Measurements from ENCODE around the gene FAM118A. TPM values are rescaled to one million over a fixed set of nuclear protein-coding genes. Genes with fewer than 3 reads are reported as not detected.

The FAM118A gene
- total and polyA plus RNA-seq, 2 of the 8 experiments (the other 6 are each of a cell fraction or from before 2014, with no cell fraction given), result 8.5 to 18.6 TPM

DNA sequence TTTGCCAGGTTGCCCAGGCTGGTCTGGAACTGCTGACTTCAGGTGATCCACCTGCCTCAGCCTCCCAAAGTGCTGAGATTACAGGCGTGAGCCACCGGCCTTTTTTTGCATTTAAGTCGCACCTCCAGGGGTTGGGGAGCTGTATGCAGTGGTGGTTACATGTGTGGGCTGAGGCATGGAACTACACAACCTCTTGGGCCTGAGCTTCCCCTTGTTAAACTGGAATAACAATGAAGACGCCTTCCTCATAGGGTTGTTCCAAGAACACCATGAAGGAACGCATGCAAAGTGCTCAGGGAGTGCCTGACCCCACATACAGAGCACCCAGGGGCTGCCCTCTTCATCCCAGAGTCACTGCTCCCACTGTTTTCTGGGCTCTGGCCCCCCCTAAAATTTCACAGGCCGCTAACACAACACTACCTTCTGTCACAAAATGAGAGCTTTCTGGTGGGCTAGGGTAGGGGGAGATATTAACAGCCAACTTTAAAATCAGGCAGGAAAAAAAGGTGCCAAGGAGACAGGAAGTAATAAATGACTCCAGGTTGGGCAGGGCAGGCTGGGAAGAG is 1.3 kb upstream of the FAM118A start:
- H3K56ac ChIP-seq (replicated peaks; ENCODE audit: insufficient read length, low read depth, low read length), result no peak overlapping the region
- H3K79me1 ChIP-seq (ENCODE audit: low read depth, low read length), result peaks cover 4% of the 10 kb centered on the region; the same call in 1 of the 2 replicates
- ChIA-PET POLR2A (ENCODE audit: partially characterized antibody) (interaction anchor here (0.6 to 2.5 kb wide), 6 partner anchors 8 to 82 kb away, joined by 3 to 13 read pairs (median 4); no protein-coding TSS in a partner anchor), CTCF (ENCODE audit: partially characterized antibody) (interaction anchor here (0.9 to 3.3 kb wide), 2 partner anchors 10 to 40 kb away, joined by 3 to 14 read pairs; no protein-coding TSS in a partner anchor)
- 78% methylated on average over 6 of the region's 6 CpGs; no CpG with 5 or more reads in 1 of the 2 experiments for WGBS, 2 experiments (ENCODE audit: extremely low coverage in 1 of 2, insufficient coverage in 1 of 2, insufficient read length in 1 of 2, insufficient replicate concordance in 2 of 2, low coverage in 1 of 2, low lambda C conversion rate in 2 of 2, missing lambda C conversion rate in 1 of 2)
- H2BK20ac ChIP-seq (ENCODE audit: low read length), result no peak overlapping the region
- peak overlapping the region; percentile 81; the same call in 1 of the 2 replicates for H2BK12ac ChIP-seq (ENCODE audit: low read depth, low read length)
- TF ChIP-seq EZH2 (IDR thresholded peaks at IDR 0.05; ENCODE audit: low read depth, low read length, severe bottlenecking) (peak; percentile 32), NRF1 (IDR thresholded peaks at IDR 0.05; ENCODE audit: low read depth, low read length) (no peak)
- H2AFZ ChIP-seq (ENCODE audit: low read length), result peak overlapping the region; percentile 93; the same call in 1 of the 2 replicates
- no peak overlapping the region for H2BK120ac ChIP-seq (replicated peaks; ENCODE audit: low read depth, low read length)
- H3K4me2 ChIP-seq (ENCODE audit: insufficient read depth in 1 of 2, low read depth in 2 of 2, low read length in 2 of 2), result peak overlapping the region; percentile 67 to 93
- H2AK5ac ChIP-seq (ENCODE audit: low read depth, low read length), result no peak overlapping the region
- peak overlapping the region; percentile 61 for H4K91ac ChIP-seq (replicated peaks; ENCODE audit: insufficient read length, low read length)
- peak overlapping the region; percentile 62; the same call in 1 of the 2 replicates for H3K18ac ChIP-seq (ENCODE audit: extremely low read depth, low read length)
- no peak overlapping the region for H3K9ac ChIP-seq (replicated peaks in 1 of 4; ENCODE audit: extremely low read depth in 1 of 4, low read depth in 3 of 4, low read length in 3 of 4)
- FAIRE-seq (no peak), DNase-seq (ENCODE audit: low read depth in 1 of 2, low spot score in 2 of 2) (no peak)
- peak overlapping the region; percentile 93; the same call in 1 of the 2 replicates for H2BK15ac ChIP-seq (ENCODE audit: low read length)
- peaks cover 0 to 20% of the 10 kb centered on the region in 2 experiments; a peak in 1 of 4 replicates for H3K79me2 ChIP-seq (ENCODE audit: control insufficient read depth in 1 of 2, insufficient read depth in 2 of 2, low read length in 2 of 2)
- no peak overlapping the region for H3K14ac ChIP-seq (ENCODE audit: insufficient read length)
- H3K4me3 ChIP-seq (ENCODE audit: extremely low read depth in 1 of 4, insufficient read depth in 2 of 4, low read depth in 3 of 4, low read length in 4 of 4), result peak overlapping the region in 1 of 4 experiments; percentile 88; a peak in 1 of 8 replicates
- H3K27ac ChIP-seq (ENCODE audit: low read depth, low read length), result no peak overlapping the region
- peak overlapping the region; percentile 88; the same call in 1 of the 2 replicates for H2BK5ac ChIP-seq (ENCODE audit: low read depth, low read length)
- peaks cover 0 to 4% (median 0%) of the 10 kb centered on the region in 4 experiments; a peak in 2 of 7 replicates for H3K27me3 ChIP-seq (replicated peaks in 1 of 4; ENCODE audit: control insufficient read depth in 3 of 4, extremely low read depth in 1 of 4, insufficient read depth in 3 of 4, low read length in 3 of 4)
- no peaks in the 10 kb centered on the region for H3K36me3 ChIP-seq (ENCODE audit: control insufficient read depth in 2 of 4, insufficient read depth in 4 of 4, low read length in 3 of 4)
- H3K23ac ChIP-seq (ENCODE audit: insufficient read length), result no peak overlapping the region
- H3K9me3 ChIP-seq (ENCODE audit: insufficient read depth in 2 of 2, low read depth in 1 of 2, low read length in 1 of 2), result no peaks in the 10 kb centered on the region
- peaks cover 0 to 10% of the 10 kb centered on the region in 2 experiments for H4K20me1 ChIP-seq (replicated peaks in 1 of 2; ENCODE audit: control insufficient read depth in 1 of 2, insufficient read depth in 2 of 2, low read length in 2 of 2)
- H3K4ac ChIP-seq (replicated peaks; ENCODE audit: insufficient read length, low read depth, low read length), result no peak overlapping the region
- peaks cover 3% of the 10 kb centered on the region; the same call in 1 of the 2 replicates for H3K23me2 ChIP-seq (ENCODE audit: low read depth, low read length)
- H4K5ac ChIP-seq (ENCODE audit: insufficient read length, low read depth, low read length), result no peak overlapping the region
- H3K4me1 ChIP-seq (replicated peaks in 1 of 4; ENCODE audit: control insufficient read depth in 3 of 4, insufficient read depth in 4 of 4, low read length in 3 of 4), result peaks cover 0 to 10% (median 7%) of the 10 kb centered on the region in 4 experiments; a peak in 5 of 7 replicates
- H4K8ac ChIP-seq (ENCODE audit: extremely low read depth, insufficient read depth, low read length), result no peak overlapping the region
